WI38 (cell line): Measurements from ENCODE around the gene BICC1.

Source experiments
- H3K4me3 ChIP-seq: 2 replicates; pipeline ENCODE4 v1.5.1; 2011; ENCODE audit warnings: low read depth, mild to moderate bottlenecking, control low read depth, low read length
- CTCF ChIP-seq: IDR thresholded peaks from 2 replicates; pipeline ENCODE4 v1.5.1; 2012; ENCODE audit warnings: low read depth, mild to moderate bottlenecking, control low read depth, low read length

Gene BICC1

GRCh38 chr10:58725901-58726300, 213.2 kb downstream of the BICC1 start:
- no peak overlapping the region for H3K4me3 ChIP-seq
- TF ChIP-seq CTCF = no peak

DNA sequence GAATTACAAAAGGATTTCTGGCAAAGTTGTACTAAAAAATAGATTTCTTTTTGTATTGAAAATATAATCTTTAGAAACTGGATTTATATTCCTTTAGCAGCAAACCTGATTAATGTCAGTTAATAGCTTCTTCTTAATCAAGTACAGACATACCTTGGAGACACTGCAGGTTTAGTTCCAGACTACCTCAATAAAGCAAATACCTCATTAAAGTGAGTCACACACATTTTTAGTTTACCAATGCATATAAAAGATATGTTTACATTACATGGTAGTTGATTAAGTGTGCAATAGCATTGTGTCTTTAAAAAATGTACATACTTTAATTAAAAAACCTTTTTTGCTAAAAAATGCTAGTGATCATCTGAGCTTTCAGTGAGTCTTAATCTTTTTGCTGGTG, 215.0 kb downstream of the BICC1 start:
- TF ChIP-seq CTCF = no peak
- H3K4me3 ChIP-seq = no peak overlapping the region

DNA sequence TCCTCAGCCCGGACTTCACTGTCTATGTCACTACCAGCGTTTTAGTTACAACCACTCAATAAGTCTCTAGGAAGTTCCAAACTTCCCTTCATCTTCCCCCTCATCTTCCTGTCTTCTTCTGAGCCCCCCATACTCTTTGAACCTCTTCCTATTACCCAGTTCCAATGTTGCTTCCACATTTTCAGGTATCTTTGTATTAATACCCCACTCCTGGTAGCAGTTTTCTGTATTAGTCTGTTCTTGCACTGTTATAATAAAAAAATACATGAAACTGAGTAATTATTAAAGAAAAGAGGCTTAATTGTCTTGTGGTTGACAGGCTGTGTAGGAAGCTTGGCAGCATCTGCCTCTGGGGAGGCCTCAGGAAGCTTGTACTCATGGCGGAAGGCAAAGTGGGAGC, 218.6 kb downstream of the BICC1 start:
- no peak overlapping the region for H3K4me3 ChIP-seq
- TF ChIP-seq CTCF = no peak

- no peak overlapping the region for H3K4me3 ChIP-seq
- TF ChIP-seq CTCF = no peak
These were observed 220.8 kb downstream of the BICC1 start for GRCh38 chr10:58733436-58733835.

- TF ChIP-seq CTCF = no peak
- no peak overlapping the region for H3K4me3 ChIP-seq
These were observed 221.4 kb downstream of the BICC1 start for GRCh38 chr10:58734116-58734515.

GRCh38 chr10:58734664-58735063, 222.0 kb downstream of the BICC1 start:
- TF ChIP-seq CTCF = no peak

GRCh38 chr10:58735087-58735486, 222.4 kb downstream of the BICC1 start:
- no peak for TF ChIP-seq CTCF
- H3K4me3 ChIP-seq = no peak overlapping the region

More at GRCh38 chr10:58734664-58735063, 222.0 kb downstream of the BICC1 start:
- no peak overlapping the region for H3K4me3 ChIP-seq
